Karpas-422 (cell line): ENCODE measurements around the gene SASH1. TPM values are rescaled to one million over a fixed set of nuclear protein-coding genes. Genes with fewer than 3 reads are reported as not detected.
"Not testable (repeated sequence)": the region's sequence is repeated elsewhere in the genome, so short reads cannot be mapped to it uniquely, and the experiment has no call there.

ENCODE experiments used
- DNase-seq: peaks from one replicate; pipeline ENCODE4 v3.0.0-alpha.2; 2015
- H2AFZ ChIP-seq: fragments of 200-600 bp; sonication (generic); 2 replicates; pipeline ENCODE4 v1.6.1; 2014; ENCODE audit warnings: antibody characterized with exemption, low read length, mixed read lengths
- H3K27ac ChIP-seq: fragments of 200-600 bp; sonication (generic); 2 replicates; pipeline ENCODE4 v1.5.1; 2014; ENCODE audit warnings: mild to moderate bottlenecking, low read length, moderate library complexity
- H3K27me3 ChIP-seq: fragments of 200-600 bp; sonication (generic); 2 replicates; pipeline ENCODE4 v1.6.1; 2014; ENCODE audit warnings: low read length, mixed read lengths
- H3K36me3 ChIP-seq: fragments of 200-600 bp; sonication (generic); 2 replicates; pipeline ENCODE4 v1.6.1; 2014; ENCODE audit warnings: low read length, mixed read lengths; ENCODE audit not compliant: insufficient read depth
- H3K4me1 ChIP-seq: fragments of 200-600 bp; sonication (generic); 2 replicates; pipeline ENCODE4 v1.6.1; 2014; ENCODE audit warnings: mild to moderate bottlenecking, low read length, mixed read lengths
- H3K4me2 ChIP-seq: fragments of 200-600 bp; sonication (generic); 2 replicates; pipeline ENCODE4 v1.6.1; 2014; ENCODE audit warnings: low read length, low read depth, mild to moderate bottlenecking; ENCODE audit not compliant: poor library complexity, severe bottlenecking
- H3K4me3 ChIP-seq: fragments of 200-600 bp; sonication (generic); 2 replicates; pipeline ENCODE4 v1.5.1; 2014; ENCODE audit warnings: mild to moderate bottlenecking, antibody characterized with exemption, low read length, mixed read lengths
- H3K79me2 ChIP-seq: fragments of 200-600 bp; sonication (generic); 2 replicates; pipeline ENCODE4 v1.6.1; 2014; ENCODE audit warnings: mild to moderate bottlenecking, low read length, mixed read lengths
- H3K9ac ChIP-seq: fragments of 200-600 bp; sonication (generic); 2 replicates; pipeline ENCODE4 v1.6.0; 2014; ENCODE audit warnings: low read length
- H3K9me2 ChIP-seq: fragments of 200-600 bp; sonication (generic), shearing (Covaris generic); replicated peaks from 2 replicates; pipeline ENCODE4 v1.6.0; 2014; ENCODE audit warnings: mild to moderate bottlenecking, low read length, moderate library complexity; ENCODE audit not compliant: insufficient read depth
- H3K9me3 ChIP-seq: fragments of 300-700, 200-600 bp; sonication (generic); 2 replicates; pipeline ENCODE4 v1.6.1; 2014; ENCODE audit warnings: low read length, mixed read lengths
- H4K20me1 ChIP-seq: fragments of 200-600 bp; sonication (generic); 2 replicates; pipeline ENCODE4 v1.6.1; 2014; ENCODE audit warnings: mild to moderate bottlenecking, antibody characterized with exemption, low read length, low read depth; ENCODE audit not compliant: insufficient read depth
- total RNA-seq: library from RNA; depleted of rRNA; stranded (reverse); fragments of >200 nt; shearing (Covaris generic); gene quantifications from 2 replicates; pipeline ENCODE4 v1.2.3, GENCODE V29; 2014; ENCODE audit warnings: low replicate concordance

SASH1 gene
- total RNA-seq, 1 experiment from 2014 or later = 0.15 TPM

- Histone ChIP-seq H3K9me2 (no peaks in the 10 kb centered on the region), H3K36me3 (no peaks in the 10 kb centered on the region), H3K27ac (no peak overlapping the region), H3K9me3 (no peaks in the 10 kb centered on the region), H2AFZ (no peak overlapping the region), H3K4me2 (no peak overlapping the region), H3K4me1 (no peaks in the 10 kb centered on the region), H3K79me2 (no peaks in the 10 kb centered on the region), H3K27me3 (no peaks in the 10 kb centered on the region), H3K9ac (no peak overlapping the region), H4K20me1 (no peaks in the 10 kb centered on the region), H3K4me3 (no peak overlapping the region)
- peak; percentile 15 for DNase-seq
Observed at GRCh38 chr6:148365041-148365440, 22.4 kb downstream of the SASH1 start.

- Histone ChIP-seq H3K4me2 (no peak overlapping the region), H3K27ac (no peak overlapping the region), H2AFZ (no peak overlapping the region), H3K4me3 (no peak overlapping the region), H3K4me1 (no peaks in the 10 kb centered on the region), H3K9ac (no peak overlapping the region), H4K20me1 (no peaks in the 10 kb centered on the region), H3K36me3 (no peaks in the 10 kb centered on the region), H3K9me3 (no peaks in the 10 kb centered on the region), H3K27me3 (no peaks in the 10 kb centered on the region), H3K9me2 (no peaks in the 10 kb centered on the region), H3K79me2 (no peaks in the 10 kb centered on the region)
- peak; percentile 35 for DNase-seq
Observed at GRCh38 chr6:148367411-148368024, 24.9 kb downstream of the SASH1 start.

- H3K4me2 ChIP-seq = no peak overlapping the region
- no peaks in the 10 kb centered on the region for H3K79me2 ChIP-seq
- no peaks in the 10 kb centered on the region for H3K27me3 ChIP-seq
- no peak overlapping the region for H3K9ac ChIP-seq
- H3K27ac ChIP-seq = no peak overlapping the region
- no peaks in the 10 kb centered on the region for H3K9me3 ChIP-seq
- no peak overlapping the region for H2AFZ ChIP-seq
- DNase-seq = no peak
- no peak overlapping the region for H3K4me3 ChIP-seq
- H3K36me3 ChIP-seq = no peaks in the 10 kb centered on the region
- H3K4me1 ChIP-seq = no peaks in the 10 kb centered on the region
- H4K20me1 ChIP-seq = no peaks in the 10 kb centered on the region
- H3K9me2 ChIP-seq = no peaks in the 10 kb centered on the region
Observed at GRCh38 chr6:148370176-148370575, 27.5 kb downstream of the SASH1 start.

- H3K79me2 ChIP-seq = no peaks in the 10 kb centered on the region
- H4K20me1 ChIP-seq = no peaks in the 10 kb centered on the region
- H3K9ac ChIP-seq = no peak overlapping the region
- no peaks in the 10 kb centered on the region for H3K9me2 ChIP-seq
- no peaks in the 10 kb centered on the region for H3K4me1 ChIP-seq
- no peak overlapping the region for H3K27ac ChIP-seq
- no peak overlapping the region for H3K4me2 ChIP-seq
- no peaks in the 10 kb centered on the region for H3K27me3 ChIP-seq
- H3K9me3 ChIP-seq = no peaks in the 10 kb centered on the region
- H2AFZ ChIP-seq = no peak overlapping the region
- H3K36me3 ChIP-seq = no peaks in the 10 kb centered on the region
- no peak overlapping the region for H3K4me3 ChIP-seq
- DNase-seq = no peak
Observed at GRCh38 chr6:148374040-148374774, 31.6 kb downstream of the SASH1 start.

GRCh38 chr6:148375401-148375800, 32.8 kb downstream of the SASH1 start:
- Histone ChIP-seq H3K4me2 (no peak overlapping the region), H3K4me3 (no peak overlapping the region), H4K20me1 (no peaks in the 10 kb centered on the region), H3K9me2 (no peaks in the 10 kb centered on the region), H3K36me3 (no peaks in the 10 kb centered on the region), H3K9me3 (no peaks in the 10 kb centered on the region), H3K27me3 (no peaks in the 10 kb centered on the region), H3K79me2 (no peaks in the 10 kb centered on the region), H2AFZ (no peak overlapping the region), H3K9ac (no peak overlapping the region), H3K27ac (no peak overlapping the region), H3K4me1 (no peaks in the 10 kb centered on the region)
- no peak for DNase-seq

GRCh38 chr6:148379481-148379880, 36.8 kb downstream of the SASH1 start:
- Histone ChIP-seq H3K9ac (no peak overlapping the region), H4K20me1 (no peaks in the 10 kb centered on the region), H3K9me3 (no peaks in the 10 kb centered on the region), H3K4me3 (no peak overlapping the region), H3K4me2 (no peak overlapping the region), H3K79me2 (no peaks in the 10 kb centered on the region), H2AFZ (no peak overlapping the region), H3K36me3 (no peaks in the 10 kb centered on the region), H3K27ac (no peak overlapping the region), H3K27me3 (no peaks in the 10 kb centered on the region), H3K4me1 (no peaks in the 10 kb centered on the region), H3K9me2 (no peaks in the 10 kb centered on the region)
- no peak for DNase-seq

GRCh38 chr6:148379966-148380713, 37.5 kb downstream of the SASH1 start:
- Histone ChIP-seq H2AFZ (no peak overlapping the region), H3K4me3 (no peak overlapping the region), H3K4me1 (no peaks in the 10 kb centered on the region), H3K36me3 (no peaks in the 10 kb centered on the region), H3K79me2 (no peaks in the 10 kb centered on the region), H3K27me3 (no peaks in the 10 kb centered on the region), H3K9me2 (no peaks in the 10 kb centered on the region), H4K20me1 (no peaks in the 10 kb centered on the region), H3K27ac (no peak overlapping the region), H3K9ac (no peak overlapping the region), H3K9me3 (no peaks in the 10 kb centered on the region), H3K4me2 (no peak overlapping the region)
- DNase-seq = no peak

GRCh38 chr6:148382051-148382450, 39.4 kb downstream of the SASH1 start:
- not testable (repeated sequence) for DNase-seq, H3K27me3 ChIP-seq, H4K20me1 ChIP-seq, H3K9ac ChIP-seq, H3K9me3 ChIP-seq, H3K79me2 ChIP-seq, H3K4me1 ChIP-seq, H3K27ac ChIP-seq, H3K4me2 ChIP-seq, H3K4me3 ChIP-seq, H3K9me2 ChIP-seq, H3K36me3 ChIP-seq, H2AFZ ChIP-seq
